Measurements from ENCODE around the gene KCNK1. TPM values are rescaled to one million over a fixed set of nuclear protein-coding genes. Genes with fewer than 3 reads are reported as not detected.

The KCNK1 gene
- polyA plus RNA-seq (2013, experiment 1 of 2; ENCODE audit: insufficient read length) = 1.3 TPM
- 1.1 TPM for polyA plus RNA-seq (2013, experiment 2 of 2; ENCODE audit: insufficient read length)

- peak; percentile 60 for DNase-seq
Observed at GRCh38 chr1:233613252-233614172, at the start of gene KCNK1. Gene KCNK1, plus strand, starts transcription at chr1:233614106. Its CDS starts 66 bp downstream, at chr1:233614172.

DNA sequence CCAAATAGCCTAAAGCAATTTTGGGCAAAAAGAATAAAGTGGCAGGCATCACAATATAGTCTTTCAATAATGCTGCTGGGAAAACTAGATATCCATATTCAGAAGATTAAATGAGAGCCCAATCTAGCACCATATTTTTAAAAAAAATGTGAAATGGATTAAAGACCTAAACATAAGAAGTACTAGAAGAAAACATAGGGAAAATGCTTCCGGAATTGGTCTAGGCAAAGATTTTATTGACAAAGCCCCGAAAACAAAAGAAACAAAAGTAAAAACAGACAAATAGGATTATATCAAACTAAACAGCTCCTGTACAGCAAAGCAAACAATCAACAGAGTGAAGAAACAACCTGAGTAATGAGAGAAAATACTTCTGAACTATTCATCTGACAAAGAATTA, 48.6 kb upstream of the KCNK1 start:
- DNase-seq = no peak

DNA sequence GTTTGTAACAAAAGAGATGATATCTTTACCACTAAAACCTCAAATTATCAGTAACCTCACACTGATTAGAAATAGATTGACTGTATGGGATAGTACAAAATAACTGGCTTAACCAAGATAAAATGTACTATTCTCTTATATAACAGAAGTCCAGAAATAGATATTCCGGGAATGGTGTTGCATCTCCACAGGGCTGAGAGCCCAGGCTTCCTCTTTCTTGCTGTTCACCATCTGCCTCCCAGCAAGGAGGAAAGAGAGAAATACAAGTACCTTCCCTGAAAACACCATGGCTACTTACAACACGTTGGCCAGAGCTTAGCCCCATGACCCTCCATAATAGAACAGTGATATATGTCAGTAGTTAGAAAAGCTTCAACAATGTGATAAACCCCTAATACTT, 47.0 kb upstream of the KCNK1 start:
- no peak for DNase-seq

DNA sequence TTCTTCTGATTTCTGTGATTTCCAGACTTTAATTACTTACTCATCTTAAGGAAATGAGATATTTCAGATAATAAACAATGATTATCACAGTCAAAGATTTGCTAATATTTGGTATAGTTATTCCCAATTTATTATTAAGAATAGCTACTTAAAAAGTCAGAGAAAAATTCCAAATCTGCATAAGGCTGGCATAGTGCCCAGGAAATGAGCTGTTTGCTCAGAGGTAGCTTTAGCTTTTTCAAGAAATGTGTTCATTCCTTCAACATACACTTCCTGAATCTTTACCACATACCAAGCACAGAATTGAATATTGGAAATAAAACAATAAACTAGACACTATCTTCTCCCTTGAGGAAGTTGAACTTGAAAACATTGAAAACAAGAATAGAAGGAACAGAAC, 44.3 kb upstream of the KCNK1 start:
- peak; percentile 8 for DNase-seq

GRCh38 chr1:233570216-233570615, 43.7 kb upstream of the KCNK1 start:
- DNase-seq = no peak

DNA sequence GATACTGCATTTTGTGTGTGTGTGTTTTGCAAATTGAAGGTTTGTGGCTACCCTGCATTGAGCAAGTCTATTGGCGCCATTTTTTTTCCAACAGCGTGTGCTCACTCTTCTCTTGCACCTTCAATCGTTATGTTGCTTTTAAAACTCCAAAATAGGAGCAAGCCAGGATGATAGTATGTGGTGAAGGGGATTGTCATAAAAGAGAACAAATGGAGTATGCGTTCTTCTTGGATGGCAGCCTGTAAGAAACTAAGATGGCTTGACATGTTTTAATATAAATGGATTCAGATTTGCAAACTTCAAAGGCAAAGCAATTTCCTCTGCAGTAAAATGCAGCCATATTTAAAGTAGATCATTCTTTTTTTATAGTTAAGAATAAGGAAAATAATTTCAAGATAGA, 43.2 kb upstream of the KCNK1 start:
- no peak for DNase-seq

DNA sequence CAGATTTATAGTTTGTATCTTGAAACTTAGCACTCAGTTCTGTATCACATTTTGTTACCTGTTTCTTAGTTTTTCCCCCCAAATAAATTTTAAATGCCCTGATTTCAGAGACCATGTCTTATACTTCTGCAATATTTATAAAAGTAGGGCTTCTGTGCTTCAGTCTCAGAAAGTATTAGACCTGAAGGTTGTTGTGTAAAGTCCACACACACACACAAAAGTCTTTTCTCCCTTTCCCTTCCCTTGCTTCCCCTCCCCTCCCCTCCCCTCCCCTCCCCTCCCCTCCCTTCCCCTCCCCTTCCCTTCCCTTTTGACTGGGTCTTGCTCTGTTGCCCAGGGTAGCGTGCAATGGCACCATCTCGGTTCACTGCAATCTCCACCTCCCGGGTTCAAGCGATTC, 41.0 kb upstream of the KCNK1 start:
- DNase-seq = no peak

GRCh38 chr1:233575450-233575849, 38.5 kb upstream of the KCNK1 start:
- DNase-seq = no peak

- no peak for DNase-seq
Observed at GRCh38 chr1:233582439-233582838, 31.5 kb upstream of the KCNK1 start.

- DNase-seq = no peak
Observed at GRCh38 chr1:233584376-233584775, 29.5 kb upstream of the KCNK1 start.

DNA sequence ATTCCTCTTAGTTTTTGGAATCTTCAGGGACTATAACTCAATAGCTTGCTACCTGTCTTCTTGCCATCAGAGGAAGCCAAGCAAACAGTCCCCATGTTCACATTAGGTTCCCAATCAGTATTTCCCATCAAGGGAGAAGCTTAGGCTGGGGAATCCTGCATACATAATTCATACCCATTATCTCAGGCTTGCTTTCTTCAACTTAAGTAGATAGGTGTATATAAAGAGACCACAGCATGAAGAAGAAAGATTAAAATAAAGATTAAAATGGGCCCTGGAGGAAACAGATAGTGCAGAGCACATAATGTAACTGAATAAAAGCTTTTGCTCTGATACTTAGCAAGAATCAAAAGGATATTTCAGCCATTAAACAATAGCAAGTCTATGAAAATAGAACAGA, 29.0 kb upstream of the KCNK1 start:
- no peak for DNase-seq

DNA sequence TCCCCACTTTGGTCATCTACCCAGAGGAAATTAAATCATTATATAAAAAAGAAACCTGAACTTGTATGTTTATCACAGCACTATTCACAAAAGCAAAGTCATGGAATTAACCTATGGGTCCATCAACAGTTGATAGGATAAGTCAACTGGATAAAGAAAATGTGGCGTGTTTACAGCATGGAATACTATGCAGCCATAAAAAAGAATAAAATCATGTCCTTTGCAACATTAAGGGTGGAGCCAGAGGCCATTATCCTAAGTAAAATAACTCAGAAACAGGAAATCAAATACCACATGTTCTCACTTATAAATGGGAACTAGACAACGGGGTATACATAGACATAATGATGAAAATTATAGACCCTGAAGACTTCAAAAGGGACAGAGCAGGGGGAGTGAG, 27.6 kb upstream of the KCNK1 start:
- no peak for DNase-seq

DNA sequence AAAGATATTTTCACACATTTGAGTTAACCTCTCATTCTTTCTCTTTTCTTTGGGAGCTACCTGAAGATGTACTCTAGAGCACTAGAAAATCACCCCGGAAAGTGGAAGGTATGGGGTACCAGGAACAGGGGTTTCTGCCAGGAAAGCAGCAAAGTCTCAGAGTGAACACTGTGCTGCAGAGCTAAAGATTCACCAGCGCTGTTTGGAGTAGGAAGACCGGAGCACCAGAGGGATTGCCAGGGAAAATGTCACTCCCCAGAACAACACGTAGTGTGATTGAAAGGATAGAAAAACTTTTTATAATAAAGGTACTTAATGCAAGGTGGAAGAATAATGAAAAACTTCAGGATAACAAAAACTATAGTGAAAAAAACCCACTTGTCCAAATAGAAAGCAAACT, 26.7 kb upstream of the KCNK1 start:
- DNase-seq = no peak

- DNase-seq = no peak
Observed at GRCh38 chr1:233587958-233588799, 25.7 kb upstream of the KCNK1 start.

GRCh38 chr1:233597489-233597901, 16.4 kb upstream of the KCNK1 start:
- peak; percentile 50 for DNase-seq

- no peak for DNase-seq
Observed at GRCh38 chr1:233598891-233599541, 14.9 kb upstream of the KCNK1 start.

DNA sequence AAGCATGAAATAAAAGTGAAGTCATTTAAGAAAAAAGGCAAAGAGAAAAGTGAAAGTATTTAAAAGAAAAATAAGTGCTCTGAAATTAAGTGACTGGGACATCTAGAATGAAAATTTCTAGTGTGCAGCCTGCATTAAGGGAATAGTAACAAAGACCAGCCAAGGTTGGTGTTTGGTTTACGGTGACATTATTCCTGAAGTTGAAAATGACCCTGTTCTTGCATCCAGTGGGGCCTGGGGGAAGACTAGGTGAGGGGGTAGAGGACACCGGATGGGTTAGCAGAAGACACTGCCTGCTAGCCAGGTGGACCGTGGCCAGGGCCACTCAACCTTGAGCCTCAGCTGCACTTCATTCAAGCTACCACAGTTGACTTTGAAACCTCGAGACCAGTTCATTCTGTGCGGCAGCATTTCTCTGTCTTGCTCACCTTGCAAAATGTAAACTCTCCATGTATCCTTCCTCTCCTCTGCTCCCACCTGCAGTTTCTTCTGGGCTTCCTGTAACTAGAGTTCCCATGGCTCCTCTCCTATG, 14.3 kb upstream of the KCNK1 start:
- DNase-seq = no peak

GRCh38 chr1:233600488-233600887, 13.4 kb upstream of the KCNK1 start:
- no peak for DNase-seq

- DNase-seq = peak; percentile 38
Observed at GRCh38 chr1:233603478-233603877, 10.4 kb upstream of the KCNK1 start.

DNA sequence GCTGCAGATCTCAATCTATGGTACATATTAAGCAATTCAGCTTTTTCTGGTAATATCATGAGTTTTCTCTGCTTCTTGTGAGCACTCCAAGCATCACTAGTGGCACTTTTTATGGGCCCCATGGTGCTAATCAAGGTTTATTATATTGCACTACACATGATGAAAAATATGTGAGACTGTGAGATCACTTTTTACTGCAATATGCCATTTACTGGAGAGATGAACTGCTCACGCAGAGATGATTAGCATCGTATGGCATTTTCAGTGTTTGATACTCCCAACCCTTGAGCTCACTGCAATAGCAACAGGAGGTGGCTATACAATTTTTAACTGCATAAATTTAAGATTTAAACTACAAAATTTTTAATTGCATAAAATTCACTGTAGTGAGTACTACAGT, 8.7 kb upstream of the KCNK1 start:
- DNase-seq = no peak

DNA sequence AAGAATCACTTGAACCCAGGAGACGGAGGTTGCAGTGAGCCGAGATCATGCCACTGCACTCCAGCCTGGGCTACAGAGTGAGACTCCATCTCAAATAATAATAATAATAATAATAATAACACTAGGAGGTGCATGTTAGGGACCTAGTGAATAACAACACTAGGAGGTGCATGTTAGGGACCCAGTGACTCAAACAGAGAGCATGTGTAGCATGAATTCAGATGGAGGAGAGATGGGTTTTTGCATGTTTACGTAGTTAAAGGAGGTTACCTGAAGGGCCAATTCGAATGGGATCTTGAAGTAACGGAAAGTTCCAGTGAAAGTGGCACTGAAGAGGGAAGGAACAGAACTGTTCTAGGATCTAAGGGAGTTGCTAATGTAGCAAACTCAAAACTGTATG, 7.1 kb upstream of the KCNK1 start:
- DNase-seq = no peak

GRCh38 chr1:233607252-233608119, 6.4 kb upstream of the KCNK1 start:
- DNase-seq = no peak

Measured in fibroblast of skin of scalp (primary cell).